NK-92 treated with Interleukin-12 subunit alpha and Interleukin-12 subunit beta, amount 100 ng/mL, for 24 hours (cell line): Measurements from ENCODE around the gene CHI3L2.
A peak's percentile ranks its signal among the peaks of the same experiment; 100 is the strongest.

Experiments used
- DNase-seq: peaks from one replicate; lab custom pipeline; 2025; lab: John Stamatoyannopoulos, UW

CHI3L2 gene

GRCh38 chr1:111221276-111221632 lies 6.3 kb upstream of the CHI3L2 start:
- DNase-seq, result no peak

GRCh38 chr1:111221633-111222291 lies 5.8 kb upstream of the CHI3L2 start:
- DNase-seq, result peak; percentile 54

GRCh38 chr1:111222308-111223125 lies 5.0 kb upstream of the CHI3L2 start:
- peak; percentile 79 for DNase-seq

- DNase-seq, result no peak
Measured at GRCh38 chr1:111223126-111223685, 4.3 kb upstream of the CHI3L2 start.

GRCh38 chr1:111225091-111225490 lies 2.4 kb upstream of the CHI3L2 start:
- no peak for DNase-seq

- DNase-seq, result no peak
Measured at GRCh38 chr1:111225717-111226400, 1.7 kb upstream of the CHI3L2 start.

- DNase-seq, result no peak
Measured at GRCh38 chr1:111227851-111228747, 586 bp downstream of the CHI3L2 start.

GRCh38 chr1:111228748-111229126 lies 1.2 kb downstream of the CHI3L2 start:
- no peak for DNase-seq

- no peak for DNase-seq
Measured at GRCh38 chr1:111232134-111232533, 4.6 kb downstream of the CHI3L2 start.

- no peak for DNase-seq
Measured at GRCh38 chr1:111234258-111234657, 6.7 kb downstream of the CHI3L2 start.

- DNase-seq, result no peak
Measured at GRCh38 chr1:111234866-111235265, 7.4 kb downstream of the CHI3L2 start.

GRCh38 chr1:111236379-111236778 lies 8.9 kb downstream of the CHI3L2 start:
- DNase-seq, result no peak

- no peak for DNase-seq
Measured at GRCh38 chr1:111236806-111237205, 9.3 kb downstream of the CHI3L2 start.

GRCh38 chr1:111238056-111238795 lies 10.7 kb downstream of the CHI3L2 start:
- DNase-seq, result no peak

GRCh38 chr1:111241797-111242196 lies 14.3 kb downstream of the CHI3L2 start:
- no peak for DNase-seq

- DNase-seq, result no peak
Measured at GRCh38 chr1:111242805-111243523, 15.5 kb downstream of the CHI3L2 start.

GRCh38 chr1:111247125-111247838 lies 19.8 kb downstream of the CHI3L2 start:
- no peak for DNase-seq

- DNase-seq, result no peak
Measured at GRCh38 chr1:111249960-111250359, 22.4 kb downstream of the CHI3L2 start.

- DNase-seq, result no peak
Measured at GRCh38 chr1:111251570-111251969, 24.1 kb downstream of the CHI3L2 start.

- DNase-seq, result no peak
Measured at GRCh38 chr1:111252786-111253185, 25.3 kb downstream of the CHI3L2 start.
